K562 (cell line): ENCODE data around the gene CDYL2. TPM values are rescaled to one million over a fixed set of nuclear protein-coding genes. Genes with fewer than 3 reads are reported as not detected.
A peak's percentile ranks its signal among the peaks of the same experiment; 100 is the strongest.
"Not testable (repeated sequence)": the region's sequence is repeated elsewhere in the genome, so short reads cannot be mapped to it uniquely, and the experiment has no call there.

Source experiments
- ATAC-seq: fragments of 200-7000 bp; cut with Tn5 transposase; 3 replicates; pipeline ENCODE4 v1.9.1; 2020; ENCODE audit warnings: moderate library complexity
- BruUV-seq: library from RNA; stranded (reverse); fragments of 400-500 nt; replicated peaks from 2 replicates; lab custom pipeline; 2021; lab: Mats Ljungman, UMichigan
- CTCF ChIA-PET: fragments of 300-600 bp; formaldehyde crosslinking; extraction: SDS; loops from one replicate; lab custom pipeline; 2021; ENCODE audit warnings: low intra/inter-chr PET ratio; lab: Yijun Ruan, JAX
- POLR2A ChIA-PET: fragments of 300-600, 350-650 bp; sonication (Branson Sonifier 250); formaldehyde crosslinking; extraction: SDS; loops from one replicate; lab custom pipeline; 2021; ENCODE audit warnings: antibody characterized with exemption, inconsistent platforms; lab: Yijun Ruan, JAX
- DNase-seq, 4 experiments: peaks; one replicate each; pipeline versions ENCODE4 v3.0.0 to v3.0.0-alpha.2; 2011 to 2018; ENCODE audit warnings: low spot score in 3 of 4, mixed read lengths in 3 of 4; ENCODE audit errors: extremely low read depth in 1 of 4
- FAIRE-seq: peaks from 2 replicates; lab custom pipeline; 2011; peaks lifted over from hg19 to GRCh38; lab: Jason Lieb, UNC
- H2AFZ ChIP-seq: 2 replicates; pipeline ENCODE4 v1.6.0; 2011; ENCODE audit warnings: low read depth, low read length, control low read depth, inconsistent platforms
- H3K27ac ChIP-seq: fragments of 200-600 bp; 3 replicates; pipeline ENCODE4 v1.8.0; 2011; ENCODE audit warnings: low read depth, mild to moderate bottlenecking, control low read depth, inconsistent platforms, low read length, moderate library complexity, mixed read lengths; ENCODE audit errors: extremely low read depth
- H3K27me3 ChIP-seq, 2 experiments: fragments of 300-600 bp in 1 of 2; 2 replicates in 1 of 2; 3 replicates in 1 of 2; pipeline versions ENCODE4 v1.6.0 to v1.8.0; 2011; ENCODE audit warnings: inconsistent platforms in 2 of 2, low read length in 2 of 2, mild to moderate bottlenecking in 1 of 2, mixed read lengths in 1 of 2, moderate library complexity in 1 of 2; ENCODE audit not compliant: control insufficient read depth in 2 of 2, insufficient read depth in 2 of 2
- H3K36me3 ChIP-seq: fragments of 300-600 bp; 3 replicates; pipeline ENCODE4 v1.8.0; 2011; ENCODE audit warnings: mild to moderate bottlenecking, low read length, inconsistent platforms; ENCODE audit not compliant: control insufficient read depth, insufficient read depth
- H3K4me1 ChIP-seq, 2 experiments: fragments of 200-600 bp in 1 of 2; replicated peaks in 1 of 2; 2 replicates in 1 of 2; 3 replicates in 1 of 2; pipeline versions ENCODE4 v1.5.1 to v1.8.0; 2011; ENCODE audit warnings: inconsistent platforms in 2 of 2, low read length in 2 of 2, mild to moderate bottlenecking in 1 of 2, mixed read lengths in 1 of 2, moderate library complexity in 1 of 2; ENCODE audit not compliant: control insufficient read depth in 2 of 2, insufficient read depth in 2 of 2
- H3K4me2 ChIP-seq: 2 replicates; pipeline ENCODE4 v1.6.1; 2011; ENCODE audit warnings: low read length, control low read depth, inconsistent platforms, mixed read lengths; ENCODE audit not compliant: insufficient read depth
- H3K4me3 ChIP-seq: fragments of 200-600 bp; sonication (generic), shearing (Covaris generic); 2 replicates; pipeline ENCODE4 v1.5.1; 2016; ENCODE audit warnings: control low read depth, inconsistent platforms
- H3K79me2 ChIP-seq: fragments of 200-600 bp; 3 replicates; pipeline ENCODE4 v1.8.0; 2011; ENCODE audit warnings: low read length, inconsistent platforms; ENCODE audit not compliant: control insufficient read depth, insufficient read depth
- H3K9ac ChIP-seq, 2 experiments: 2 replicates each; pipeline versions ENCODE4 v1.6.0 to v1.6.1; 2011; ENCODE audit warnings: low read depth in 2 of 2, low read length in 2 of 2, control low read depth in 1 of 2, inconsistent platforms in 1 of 2, mild to moderate bottlenecking in 1 of 2, mixed read lengths in 1 of 2; ENCODE audit not compliant: insufficient read depth in 1 of 2
- H3K9me1 ChIP-seq: one replicate; pipeline ENCODE4 v1.6.0; 2011; ENCODE audit warnings: inconsistent platforms, mild to moderate bottlenecking, low read length, moderate library complexity; ENCODE audit not compliant: control insufficient read depth, insufficient read depth
- H3K9me3 ChIP-seq: replicated peaks from 2 replicates; pipeline ENCODE4 v1.5.1; 2011; ENCODE audit warnings: low read depth, low read length, inconsistent platforms; ENCODE audit not compliant: control insufficient read depth, insufficient read depth
- H4K20me1 ChIP-seq: replicated peaks from 2 replicates; pipeline ENCODE4 v1.6.1; 2011; ENCODE audit warnings: low read length, inconsistent platforms, mixed read lengths; ENCODE audit not compliant: control insufficient read depth, insufficient read depth
- ZNF146 ChIP-seq: IDR thresholded peaks from one replicate; pipeline ENCODE4 v1.6.1; 2018; ENCODE audit warnings: missing compliant biosample characterization; ENCODE audit not compliant: unreplicated experiment
- ZNF316 ChIP-seq: fragments of 450-650 bp; IDR thresholded peaks from 2 replicates; pipeline ENCODE4 v1.6.1; 2016
- WGBS: fragments of 100-300 bp; shearing (Covaris generic); methylation state at CpG from one replicate; pipeline ENCODE4 v1.1.6; 2016; ENCODE audit warnings: low coverage, mixed read lengths; ENCODE audit not compliant: insufficient coverage; ENCODE audit errors: missing lambda C conversion rate; 5-methylcytosine and 5-hydroxymethylcytosine counted together
- in situ Hi-C: fragments of 300-500 bp; cut with MboI; formaldehyde crosslinking; loops from 4 replicates; pipeline ENCODE4 v1.15.0; 2018; ENCODE audit warnings: inconsistent platforms, mixed read lengths
- intact Hi-C: fragments of 100-400 bp; cut with micrococcal nuclease; formaldehyde crosslinking; loops from 2 replicates; pipeline ENCODE4 v1.14.2; 2022
- polyA plus RNA-seq, 8 experiments: library from polyadenylated mRNA; depleted of rRNA in 4 of 8; stranded (reverse) in 5 of 8; unstranded in 3 of 8; fragments of >200 nt; fragmentation: Nextera tagmentation in 2 of 8; fragmentation: Illumina TruSeq in 1 of 8; extraction: Ambion mirVana in 2 of 8; extraction: Trizol in 1 of 8; gene quantifications; 2 replicates each; pipeline versions ENCODE4 v1.2.1 to v1.2.3, GENCODE V29; 2011 to 2014; ENCODE audit warnings: inconsistent platforms in 1 of 8, missing spikeins in 1 of 8
- total RNA-seq, 7 experiments: library from RNA; depleted of rRNA in 6 of 7; stranded (reverse); fragments of >200 nt in 6 of 7; fragmentation: Illumina TruSeq in 2 of 7; extraction: Trizol in 2 of 7; gene quantifications; 2 replicates each; pipeline versions ENCODE4 v1.2.1 to v1.2.3, GENCODE V29; 2011 to 2021; ENCODE audit warnings: low replicate concordance in 1 of 7
- TF ChIP-seq, protein P1 (sequence below): sonication (generic); IDR thresholded peaks from 2 replicates; pipeline ENCODE4 v1.6.1; 2016
- TF ChIP-seq, protein P2 (sequence below): fragments of 250-450 bp; sonication (Bioruptor Pico); IDR thresholded peaks from 2 replicates; pipeline ENCODE4 v1.4.0; 2020; ENCODE audit warnings: mild to moderate bottlenecking, moderate library complexity, borderline replicate concordance

The CDYL2 gene
- total and polyA plus RNA-seq, 9 of the 15 experiments (the other 6 are each of a cell fraction or from before 2014, with no cell fraction given): under 0.01 to 0.04 (median 0.01) TPM; not detected in 6

DNA sequence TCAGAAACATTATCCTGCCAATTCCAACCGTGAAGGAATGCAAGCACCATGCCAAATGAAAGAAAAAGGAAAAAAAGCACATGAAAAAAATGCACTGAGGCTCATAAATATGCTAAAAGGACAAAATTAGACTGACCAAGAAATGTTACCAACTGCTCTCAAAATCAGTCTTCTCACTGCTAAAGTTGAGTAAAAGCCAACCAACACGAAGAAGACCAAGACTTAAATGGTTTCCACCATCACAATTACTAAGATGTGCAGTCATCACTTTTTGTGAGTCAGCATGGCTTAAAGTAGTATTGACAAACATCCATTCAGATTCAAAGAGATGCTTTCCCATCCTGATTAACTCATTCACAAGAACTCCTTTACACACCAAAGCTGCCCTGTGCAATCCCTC lies 16.4 kb downstream of the CDYL2 start (continued):
- TF ChIP-seq, protein P1, sequence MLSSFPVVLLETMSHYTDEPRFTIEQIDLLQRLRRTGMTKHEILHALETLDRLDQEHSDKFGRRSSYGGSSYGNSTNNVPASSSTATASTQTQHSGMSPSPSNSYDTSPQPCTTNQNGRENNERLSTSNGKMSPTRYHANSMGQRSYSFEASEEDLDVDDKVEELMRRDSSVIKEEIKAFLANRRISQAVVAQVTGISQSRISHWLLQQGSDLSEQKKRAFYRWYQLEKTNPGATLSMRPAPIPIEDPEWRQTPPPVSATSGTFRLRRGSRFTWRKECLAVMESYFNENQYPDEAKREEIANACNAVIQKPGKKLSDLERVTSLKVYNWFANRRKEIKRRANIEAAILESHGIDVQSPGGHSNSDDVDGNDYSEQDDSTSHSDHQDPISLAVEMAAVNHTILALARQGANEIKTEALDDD: no peak
- 0 out of 2 replicates have a peak, but pooled peaks have one; percentile 15 for TF ChIP-seq ZNF316
- TF ChIP-seq, protein P2, sequence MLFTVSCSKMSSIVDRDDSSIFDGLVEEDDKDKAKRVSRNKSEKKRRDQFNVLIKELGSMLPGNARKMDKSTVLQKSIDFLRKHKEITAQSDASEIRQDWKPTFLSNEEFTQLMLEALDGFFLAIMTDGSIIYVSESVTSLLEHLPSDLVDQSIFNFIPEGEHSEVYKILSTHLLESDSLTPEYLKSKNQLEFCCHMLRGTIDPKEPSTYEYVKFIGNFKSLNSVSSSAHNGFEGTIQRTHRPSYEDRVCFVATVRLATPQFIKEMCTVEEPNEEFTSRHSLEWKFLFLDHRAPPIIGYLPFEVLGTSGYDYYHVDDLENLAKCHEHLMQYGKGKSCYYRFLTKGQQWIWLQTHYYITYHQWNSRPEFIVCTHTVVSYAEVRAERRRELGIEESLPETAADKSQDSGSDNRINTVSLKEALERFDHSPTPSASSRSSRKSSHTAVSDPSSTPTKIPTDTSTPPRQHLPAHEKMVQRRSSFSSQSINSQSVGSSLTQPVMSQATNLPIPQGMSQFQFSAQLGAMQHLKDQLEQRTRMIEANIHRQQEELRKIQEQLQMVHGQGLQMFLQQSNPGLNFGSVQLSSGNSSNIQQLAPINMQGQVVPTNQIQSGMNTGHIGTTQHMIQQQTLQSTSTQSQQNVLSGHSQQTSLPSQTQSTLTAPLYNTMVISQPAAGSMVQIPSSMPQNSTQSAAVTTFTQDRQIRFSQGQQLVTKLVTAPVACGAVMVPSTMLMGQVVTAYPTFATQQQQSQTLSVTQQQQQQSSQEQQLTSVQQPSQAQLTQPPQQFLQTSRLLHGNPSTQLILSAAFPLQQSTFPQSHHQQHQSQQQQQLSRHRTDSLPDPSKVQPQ (CRISPR knock-in tag): no peak

DNA sequence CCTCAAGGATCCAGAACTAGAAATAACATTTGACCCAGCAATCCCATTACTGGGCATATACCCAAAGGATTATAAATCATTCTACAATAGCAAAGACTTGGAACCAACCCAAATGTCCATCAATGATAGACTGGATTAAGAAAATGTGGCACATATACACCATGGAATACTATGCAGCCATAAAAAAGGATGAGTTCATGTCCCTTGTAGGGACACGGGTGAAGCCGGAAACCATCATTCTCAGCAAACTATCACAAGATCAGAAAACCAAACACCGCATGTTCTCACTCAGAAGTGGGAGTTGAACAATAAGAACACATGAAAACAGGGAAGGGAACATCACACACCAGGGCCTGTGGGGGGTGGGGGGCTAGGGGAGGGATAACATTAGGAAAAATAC lies 17.8 kb downstream of the CDYL2 start:
- H3K36me3 ChIP-seq, H3K79me2 ChIP-seq, FAIRE-seq, H3K9ac ChIP-seq, H3K4me2 ChIP-seq, H3K27me3 ChIP-seq, CTCF ChIA-PET, H3K9me1 ChIP-seq, H2AFZ ChIP-seq, H3K4me3 ChIP-seq, intact Hi-C loops, BruUV-seq, in situ Hi-C loops, POLR2A ChIA-PET, H3K4me1 ChIP-seq, H3K9me3 ChIP-seq, DNase-seq, ATAC-seq, H4K20me1 ChIP-seq, H3K27ac ChIP-seq: not testable (repeated sequence)
- TF ChIP-seq ZNF146: peak; percentile 61
- 0% methylated on average over 3 of the region's 3 CpGs for WGBS
